GM18951 (cell line): ENCODE data around the gene SCARF1.
A peak's percentile ranks its signal among the peaks of the same experiment; 100 is the strongest.

Experiments used
- POLR2A ChIP-seq: IDR thresholded peaks from 4 replicates; pipeline ENCODE4 v1.6.1; 2011; ENCODE audit warnings: mild to moderate bottlenecking; ENCODE audit not compliant: insufficient read length, insufficient read depth; ENCODE audit errors: extremely low read depth
- in situ Hi-C: fragments of 300-500 bp; cut with MboI; formaldehyde crosslinking; loops from one replicate; pipeline ENCODE4 v1.12.0; 2022; ENCODE audit warnings: low sequenced_read_pairs, mixed read lengths, inconsistent platforms; ENCODE audit not compliant: unreplicated experiment

Gene SCARF1

GRCh38 chr17:1643293-1643998 is 2.1 kb downstream of the SCARF1 start:
- TF ChIP-seq POLR2A = peak; percentile 39
- in situ Hi-C loops = no loop called here

GRCh38 chr17:1641065-1641403 is 4.5 kb downstream of the SCARF1 start:
- no peak for TF ChIP-seq POLR2A

GRCh38 chr17:1640329-1641064 is 5.0 kb downstream of the SCARF1 start:
- TF ChIP-seq POLR2A = no peak
- in situ Hi-C loops = no loop called here

More at GRCh38 chr17:1641065-1641403, 4.5 kb downstream of the SCARF1 start:
- in situ Hi-C loops = no loop called here

GRCh38 chr17:1639549-1640180 is 5.9 kb downstream of the SCARF1 start:
- TF ChIP-seq POLR2A = no peak
- in situ Hi-C loops = loop anchor here (10.0 kb wide), 1 partner anchor 65 kb away; no protein-coding TSS in a partner anchor

- TF ChIP-seq POLR2A = no peak
- in situ Hi-C loops = loop anchor here (10.0 kb wide), 1 partner anchor 64 kb away; no protein-coding TSS in a partner anchor
These were observed 6.8 kb downstream of the SCARF1 start for GRCh38 chr17:1638624-1639300.

- no peak for TF ChIP-seq POLR2A
- in situ Hi-C loops = loop anchor here (10.0 kb wide), 1 partner anchor 63 kb away; no protein-coding TSS in a partner anchor
These were observed 7.4 kb downstream of the SCARF1 start for GRCh38 chr17:1638171-1638590.

- TF ChIP-seq POLR2A = no peak
- in situ Hi-C loops = loop anchor here (10.0 kb wide), 1 partner anchor 62 kb away; no protein-coding TSS in a partner anchor
These were observed 8.7 kb downstream of the SCARF1 start for GRCh38 chr17:1636732-1637285.

- TF ChIP-seq POLR2A = no peak
- in situ Hi-C loops = loop anchor here (10.0 kb wide), 1 partner anchor 61 kb away; no protein-coding TSS in a partner anchor
These were observed 9.7 kb downstream of the SCARF1 start for GRCh38 chr17:1635675-1636465.

GRCh38 chr17:1634841-1635650 is 10.5 kb downstream of the SCARF1 start:
- no peak for TF ChIP-seq POLR2A
- in situ Hi-C loops = loop anchor here (10.0 kb wide), 1 partner anchor 60 kb away; no protein-coding TSS in a partner anchor

GRCh38 chr17:1630662-1631061 is 14.9 kb downstream of the SCARF1 start:
- in situ Hi-C loops = loop anchor here (10.0 kb wide), 1 partner anchor 56 kb away; no protein-coding TSS in a partner anchor
- no peak for TF ChIP-seq POLR2A
